22Rv1 (cell line): ENCODE measurements around the gene KRT16.
"Not testable (repeated sequence)": the region's sequence is repeated elsewhere in the genome, so short reads cannot be mapped to it uniquely, and the experiment has no call there.

Source experiments
- H3K27ac ChIP-seq: fragments of 450-650 bp; 2 replicates; pipeline ENCODE4 v1.5.1; 2017
- ZFX ChIP-seq: fragments of 450-650 bp; IDR thresholded peaks from 2 replicates; pipeline ENCODE4 v1.6.1; 2017; ENCODE audit warnings: antibody characterized with exemption, borderline replicate concordance
- TF ChIP-seq, protein P1 (sequence below): fragments of 450-650 bp; IDR thresholded peaks from 2 replicates; pipeline ENCODE4 v1.5.1; 2017; ENCODE audit warnings: mild to moderate bottlenecking

KRT16 gene

DNA sequence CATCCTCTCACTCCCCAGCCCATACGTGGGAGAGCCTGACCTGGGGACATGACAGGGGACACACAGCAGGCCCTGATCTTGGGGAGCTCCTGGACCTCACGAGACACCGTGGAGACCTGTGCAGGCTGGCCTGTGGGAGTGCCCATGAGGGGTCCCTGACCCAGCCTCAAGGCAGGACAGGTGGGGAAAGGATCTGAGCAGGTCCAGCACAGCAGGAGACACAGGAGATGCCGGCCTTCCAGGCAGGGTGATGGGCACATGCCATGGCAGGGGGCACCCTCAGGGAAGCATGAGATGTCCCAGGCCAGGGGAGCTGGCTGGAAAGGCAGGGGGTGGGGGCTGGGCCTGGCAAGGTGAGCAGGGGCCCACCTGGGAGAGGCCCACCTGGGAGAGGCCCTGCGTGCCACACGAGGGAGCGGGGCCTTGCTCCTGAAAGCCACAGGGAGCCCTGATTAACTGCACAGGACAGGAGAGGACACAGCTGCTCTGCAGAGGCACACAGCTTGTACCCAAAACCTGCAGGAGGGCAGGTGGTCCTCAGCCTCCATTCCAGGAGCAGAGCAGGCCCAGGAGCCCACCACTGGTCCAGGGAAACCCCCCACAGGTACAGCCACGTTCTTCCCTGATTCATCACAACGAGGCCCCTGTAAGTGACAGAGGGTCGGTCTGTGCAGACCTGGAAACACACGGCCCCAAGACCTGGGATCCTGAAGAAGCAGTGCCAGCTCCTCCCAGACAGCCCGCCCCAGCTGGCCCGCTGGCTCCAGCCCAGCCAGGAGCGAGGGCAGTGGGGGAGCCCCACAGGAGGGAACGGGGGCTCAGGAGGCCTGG lies 38.4 kb upstream of the KRT16 start:
- TF ChIP-seq, protein P1, sequence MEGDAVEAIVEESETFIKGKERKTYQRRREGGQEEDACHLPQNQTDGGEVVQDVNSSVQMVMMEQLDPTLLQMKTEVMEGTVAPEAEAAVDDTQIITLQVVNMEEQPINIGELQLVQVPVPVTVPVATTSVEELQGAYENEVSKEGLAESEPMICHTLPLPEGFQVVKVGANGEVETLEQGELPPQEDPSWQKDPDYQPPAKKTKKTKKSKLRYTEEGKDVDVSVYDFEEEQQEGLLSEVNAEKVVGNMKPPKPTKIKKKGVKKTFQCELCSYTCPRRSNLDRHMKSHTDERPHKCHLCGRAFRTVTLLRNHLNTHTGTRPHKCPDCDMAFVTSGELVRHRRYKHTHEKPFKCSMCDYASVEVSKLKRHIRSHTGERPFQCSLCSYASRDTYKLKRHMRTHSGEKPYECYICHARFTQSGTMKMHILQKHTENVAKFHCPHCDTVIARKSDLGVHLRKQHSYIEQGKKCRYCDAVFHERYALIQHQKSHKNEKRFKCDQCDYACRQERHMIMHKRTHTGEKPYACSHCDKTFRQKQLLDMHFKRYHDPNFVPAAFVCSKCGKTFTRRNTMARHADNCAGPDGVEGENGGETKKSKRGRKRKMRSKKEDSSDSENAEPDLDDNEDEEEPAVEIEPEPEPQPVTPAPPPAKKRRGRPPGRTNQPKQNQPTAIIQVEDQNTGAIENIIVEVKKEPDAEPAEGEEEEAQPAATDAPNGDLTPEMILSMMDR, result no peak
- no peak for TF ChIP-seq ZFX
- H3K27ac ChIP-seq, result no peak overlapping the region

DNA sequence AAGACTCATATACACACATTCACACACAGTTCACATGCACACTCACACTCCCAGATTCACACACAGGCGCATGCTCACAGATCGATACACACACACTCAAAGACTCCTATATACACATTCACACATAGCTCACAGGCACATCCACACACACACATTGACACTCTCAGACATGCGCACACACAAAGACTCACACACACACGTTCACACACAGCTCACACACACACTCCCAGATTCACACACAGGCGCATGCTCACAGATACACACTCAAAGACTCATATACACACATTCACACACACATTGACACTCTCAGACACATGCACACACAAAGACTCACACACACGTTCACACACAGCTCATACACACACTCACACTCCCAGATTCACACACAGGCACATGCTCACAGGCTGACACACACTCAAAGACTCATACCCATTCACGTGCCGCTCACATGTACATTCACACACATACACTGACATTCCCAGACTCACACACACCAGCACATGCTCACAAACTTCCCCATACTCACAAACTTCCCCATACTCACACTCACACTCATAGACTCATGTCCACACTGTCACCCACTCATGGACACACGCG lies 37.5 kb upstream of the KRT16 start:
- TF ChIP-seq, protein P1, result no peak
- TF ChIP-seq ZFX, result no peak
- H3K27ac ChIP-seq, result no peak overlapping the region

DNA sequence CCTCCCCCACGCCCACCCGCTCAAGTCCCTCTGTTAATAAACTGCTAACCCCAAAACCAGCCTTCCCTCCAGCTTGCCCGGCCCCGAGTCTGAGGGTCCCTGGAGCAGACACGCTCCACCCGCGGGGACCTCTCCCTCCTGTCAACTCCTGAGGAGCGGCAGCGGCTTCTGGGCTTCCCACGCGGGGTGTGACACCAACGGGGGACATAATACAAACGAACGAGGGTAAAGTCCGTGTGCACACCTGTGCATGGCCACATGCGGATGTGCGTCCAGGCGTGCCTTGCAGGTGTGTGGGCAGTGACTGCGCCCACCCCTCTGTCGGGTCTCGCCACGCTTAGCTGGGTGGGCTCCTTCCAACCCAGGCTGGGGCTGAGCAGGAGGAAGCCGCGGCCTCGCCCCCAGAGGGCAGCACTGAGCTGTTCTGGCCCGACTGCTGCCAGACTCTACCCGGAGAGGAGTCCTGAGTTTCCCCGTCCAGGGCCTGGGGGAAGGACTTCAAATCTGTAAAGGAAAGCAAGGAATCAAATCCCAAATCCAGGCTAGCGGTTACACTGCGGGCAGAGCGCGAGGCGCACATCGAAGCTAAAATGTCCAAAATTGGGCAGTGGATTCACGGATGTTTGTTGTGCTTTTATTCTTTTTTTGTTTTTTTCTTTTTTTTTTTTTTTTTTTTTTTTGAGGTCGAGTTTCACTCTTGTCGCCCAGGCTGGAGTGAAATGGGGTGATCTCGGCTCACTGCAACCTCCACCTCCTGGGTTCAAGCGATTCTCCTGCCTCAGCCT lies 36.0 kb upstream of the KRT16 start:
- TF ChIP-seq ZFX, result no peak
- TF ChIP-seq, protein P1, result peak; percentile 92
- 0 out of 2 replicates have a peak overlapping the region, but pooled peaks have one; percentile 10 for H3K27ac ChIP-seq

DNA sequence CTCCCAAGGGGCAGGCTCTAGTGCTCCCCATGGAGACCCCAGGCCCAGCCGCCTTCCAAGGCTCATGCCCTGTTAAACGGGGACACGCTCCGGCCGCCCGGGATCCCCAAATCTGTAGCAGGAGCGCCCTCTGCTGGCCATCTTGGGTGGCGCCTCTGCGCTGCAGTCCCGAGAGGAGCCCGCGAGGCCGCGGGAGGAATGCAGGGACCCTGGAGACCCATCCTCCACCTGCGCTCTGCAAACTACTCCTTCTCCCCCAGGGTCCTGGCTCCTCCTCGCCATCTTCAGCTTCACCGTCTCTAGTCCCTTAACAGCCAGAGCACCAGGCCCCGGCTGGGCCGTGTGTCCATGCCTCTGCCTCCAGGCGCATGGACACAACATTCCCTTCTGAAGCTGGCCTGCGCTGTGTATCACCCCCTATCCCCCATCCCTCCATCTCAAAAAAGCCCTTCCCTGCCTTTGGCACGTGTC lies 35.4 kb upstream of the KRT16 start:
- 0 out of 2 replicates have a peak overlapping the region, but pooled peaks have one; percentile 10 for H3K27ac ChIP-seq
- no peak for TF ChIP-seq ZFX
- TF ChIP-seq, protein P1, result peak; percentile 76

DNA sequence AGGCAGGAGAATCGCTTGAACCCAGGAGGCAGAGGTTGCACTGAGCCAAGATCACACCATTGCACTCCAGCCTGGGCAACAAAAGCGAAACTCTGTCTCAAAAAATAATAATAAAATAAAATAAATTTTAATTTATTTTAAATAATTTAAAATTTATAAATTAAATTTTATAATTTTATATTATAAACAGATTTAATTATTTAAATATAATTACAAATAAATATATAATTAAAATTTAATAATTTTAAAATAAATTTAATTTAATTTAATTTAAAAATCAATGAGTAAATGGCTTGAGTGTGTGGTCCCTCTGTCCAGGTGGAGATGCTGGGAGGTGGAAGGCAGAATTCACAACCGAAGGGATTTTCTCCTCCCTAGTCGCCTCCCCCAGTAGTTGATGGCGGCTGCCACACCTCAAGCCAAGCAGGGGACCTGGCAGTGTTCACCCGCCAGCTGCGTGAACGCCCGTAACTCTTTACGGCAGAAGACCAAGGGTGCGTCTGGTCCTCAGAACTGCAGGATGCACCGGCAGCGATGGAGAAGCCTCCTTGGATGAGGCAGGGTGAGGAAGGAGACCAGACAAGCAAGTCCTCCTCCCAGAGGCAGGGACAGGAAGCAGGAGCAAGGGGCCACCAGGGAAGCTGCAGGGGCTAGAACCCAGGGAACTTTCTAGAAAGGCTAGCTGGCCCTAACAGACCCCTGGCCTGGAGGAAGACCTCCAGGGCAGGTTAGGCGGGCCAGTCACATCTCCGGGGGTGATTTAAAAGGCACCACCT lies 34.7 kb upstream of the KRT16 start:
- H3K27ac ChIP-seq, result no peak overlapping the region
- TF ChIP-seq ZFX, result no peak
- TF ChIP-seq, protein P1, result no peak

DNA sequence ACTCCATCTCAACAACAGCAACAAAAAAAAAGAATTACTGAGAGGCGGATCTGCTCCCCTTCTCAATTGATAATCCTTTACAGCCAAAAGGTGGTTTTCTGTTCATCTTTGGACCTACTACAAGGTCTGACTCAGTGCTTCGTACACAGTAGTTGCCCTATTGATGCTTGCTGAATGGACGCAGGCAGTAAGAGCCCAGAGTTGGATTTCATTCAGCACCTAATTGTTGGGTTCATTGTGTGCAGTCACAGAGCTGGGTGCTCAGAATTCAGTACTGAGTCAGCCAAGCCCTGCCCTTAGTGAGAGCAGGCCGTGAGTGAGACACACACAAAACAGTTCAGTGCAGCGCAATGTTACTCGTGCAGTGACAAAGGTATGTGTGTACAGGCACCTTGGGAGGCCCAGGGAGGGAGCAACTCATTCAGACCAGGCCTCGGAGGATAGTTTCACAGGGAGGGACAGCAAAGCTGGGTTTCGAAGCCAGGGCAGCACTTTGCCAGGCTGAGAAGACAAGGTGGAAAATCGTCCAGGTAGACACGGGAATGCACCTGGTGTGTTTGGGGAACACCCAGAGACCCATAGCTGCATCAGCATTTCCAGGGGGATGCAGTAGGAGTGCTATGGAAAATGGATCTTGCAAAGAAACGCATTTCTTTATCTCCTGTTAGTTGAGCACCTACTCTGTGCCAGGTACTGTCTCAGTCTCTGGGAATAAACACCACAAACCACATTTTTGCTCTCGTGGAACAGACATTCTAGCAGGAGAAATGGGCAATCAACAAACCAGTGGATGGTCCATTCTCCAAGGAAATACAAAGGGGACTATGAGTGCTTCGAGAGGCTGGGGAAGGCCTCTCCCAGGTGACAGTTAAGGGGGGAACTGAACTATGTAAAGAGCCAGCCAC lies 29.9 kb upstream of the KRT16 start:
- H3K27ac ChIP-seq, result no peak overlapping the region
- no peak for TF ChIP-seq ZFX
- TF ChIP-seq, protein P1, result no peak

DNA sequence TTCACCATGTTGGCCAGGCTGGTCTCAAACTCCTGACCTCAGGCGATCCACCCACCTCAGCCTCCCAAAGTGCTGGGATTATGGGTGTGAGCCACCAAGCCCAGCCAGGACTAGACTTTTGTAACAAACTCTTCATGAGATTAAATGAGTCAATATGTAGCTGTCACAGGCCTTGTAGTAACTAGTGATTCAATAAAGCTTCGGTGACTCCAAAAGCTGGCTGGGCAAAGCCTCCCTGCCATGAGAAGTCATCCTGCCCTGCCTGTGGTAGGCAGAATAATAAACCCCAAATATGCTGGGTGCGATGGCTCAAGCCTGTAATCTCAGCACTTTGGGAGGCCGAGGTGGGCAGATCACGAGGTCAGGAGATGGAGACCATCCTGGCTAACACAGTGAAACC lies 28.0 kb upstream of the KRT16 start:
- H3K27ac ChIP-seq, result not testable (repeated sequence)
